Activated CD4-positive, alpha-beta T cell treated with anti-CD3 and anti-CD28 coated beads, Interleukin-2, amount 10 ng/mL, durations not matched to agents 24 days and 14 days (primary cell): ENCODE measurements around the gene HERPUD1. TPM values are rescaled to one million over a fixed set of nuclear protein-coding genes. Genes with fewer than 3 reads are reported as not detected.

ENCODE experiments used
- DNase-seq: peaks from one replicate; pipeline ENCODE4 v3.0.0; 2022
- H3K27ac Mint-ChIP-seq: one replicate; pipeline ENCODE4 v1.8.0; 2022; ENCODE audit warnings: mild to moderate bottlenecking, mixed read lengths
- H3K27me3 Mint-ChIP-seq: one replicate; pipeline ENCODE4 v1.8.0; 2022; ENCODE audit warnings: mixed read lengths
- H3K36me3 Mint-ChIP-seq: one replicate; pipeline ENCODE4 v1.8.0; 2022; ENCODE audit warnings: low read depth, mild to moderate bottlenecking, mixed read lengths
- H3K4me1 Mint-ChIP-seq: one replicate; pipeline ENCODE4 v1.8.0; 2021; ENCODE audit warnings: mixed read lengths
- H3K4me3 Mint-ChIP-seq: one replicate; pipeline ENCODE4 v1.8.0; 2022; ENCODE audit warnings: mild to moderate bottlenecking, moderate library complexity, mixed read lengths
- H3K9me3 Mint-ChIP-seq: one replicate; pipeline ENCODE4 v1.8.0; 2021; ENCODE audit warnings: mixed read lengths
- intact Hi-C: fragments of 100-400 bp; cut with micrococcal nuclease; formaldehyde crosslinking; loops from one replicate; pipeline ENCODE4 v1.15.1; 2023
- total RNA-seq: library from RNA; stranded (reverse); gene quantifications from 2 replicates; pipeline ENCODE4 v1.2.3, GENCODE V29; 2022

Gene HERPUD1
- total RNA-seq, 1 donor from 2014 or later, result 155 TPM

DNA sequence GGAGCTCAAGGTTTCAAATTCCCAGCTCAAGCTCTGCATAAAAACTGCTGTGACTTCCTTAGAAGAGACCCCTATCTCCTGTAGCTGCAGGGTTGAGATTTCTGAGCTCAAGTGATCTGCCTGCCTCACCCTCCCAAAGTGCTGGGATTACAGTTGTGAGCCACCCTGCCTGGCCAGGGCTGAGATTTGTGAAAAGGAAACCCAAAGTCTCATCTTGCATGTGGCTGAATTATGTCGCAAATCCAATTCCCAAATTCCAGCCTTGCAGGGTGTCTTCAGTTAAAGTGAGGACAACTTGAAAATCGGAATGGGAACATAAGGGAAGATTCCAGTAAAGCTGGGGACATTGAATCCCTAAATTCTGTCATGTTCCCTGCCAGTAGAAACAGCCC lies 15.7 kb downstream of the HERPUD1 start:
- DNase-seq, result no peak
- H3K4me3 Mint-ChIP-seq, result no peak overlapping the region
- peaks cover 32% of the 10 kb centered on the region for H3K36me3 Mint-ChIP-seq
- intact Hi-C loops, result no loop called here
- peaks cover 38% of the 10 kb centered on the region for H3K4me1 Mint-ChIP-seq
- H3K27me3 Mint-ChIP-seq, result no peaks in the 10 kb centered on the region
- H3K9me3 Mint-ChIP-seq, result no peaks in the 10 kb centered on the region
- H3K27ac Mint-ChIP-seq, result peak overlapping the region; percentile 67

DNA sequence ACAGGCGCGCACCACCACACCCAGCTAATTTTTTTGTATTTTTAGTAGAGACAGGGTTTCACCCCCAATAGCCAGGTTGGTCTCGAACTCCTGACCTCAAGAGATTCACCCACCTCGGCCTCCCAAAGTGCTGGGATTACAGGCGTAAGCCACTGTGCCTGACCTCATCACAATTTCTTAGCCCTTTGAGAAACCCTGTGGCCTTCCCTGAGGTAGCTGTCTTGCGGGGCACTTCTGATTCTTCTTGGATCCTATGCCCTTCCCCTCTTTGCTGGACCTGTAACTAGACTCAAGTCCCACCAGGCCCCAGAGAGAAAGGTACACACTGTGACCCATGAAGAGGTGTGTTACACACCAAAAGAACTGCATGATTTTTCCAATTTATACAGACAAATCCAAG lies 16.3 kb downstream of the HERPUD1 start:
- Mint-ChIP-seq H3K4me3 (no peak overlapping the region), H3K36me3 (peaks cover 25% of the 10 kb centered on the region), H3K4me1 (peaks cover 34% of the 10 kb centered on the region), H3K27ac (peak overlapping the region; percentile 27), H3K9me3 (no peaks in the 10 kb centered on the region), H3K27me3 (no peaks in the 10 kb centered on the region)
- peak; percentile 54 for DNase-seq
- intact Hi-C loops, result no loop called here

DNA sequence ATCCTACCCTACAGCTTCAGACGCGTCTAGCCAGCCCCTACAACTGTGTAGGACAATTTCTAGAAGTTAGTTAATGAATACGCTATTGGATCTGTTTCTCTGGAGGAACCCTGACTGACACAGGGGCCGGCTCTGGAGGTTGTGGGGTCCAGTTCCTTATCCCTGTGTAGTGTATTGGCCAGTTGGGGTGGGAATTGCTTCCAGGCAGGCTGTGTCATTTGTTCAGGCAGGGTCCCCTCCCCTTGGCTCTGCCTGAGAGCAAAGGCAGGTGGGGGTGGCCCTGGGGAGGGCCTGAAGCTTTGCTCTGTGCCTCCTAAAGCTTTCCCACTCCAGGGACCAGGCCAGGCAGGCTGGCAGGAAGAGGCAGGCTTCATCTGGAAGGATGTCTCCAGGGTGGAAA lies 18.1 kb downstream of the HERPUD1 start:
- Mint-ChIP-seq H3K4me3 (no peak overlapping the region), H3K27ac (peak overlapping the region; percentile 66), H3K27me3 (no peaks in the 10 kb centered on the region), H3K36me3 (peaks cover 7% of the 10 kb centered on the region), H3K9me3 (no peaks in the 10 kb centered on the region), H3K4me1 (peaks cover 20% of the 10 kb centered on the region)
- DNase-seq, result no peak
- intact Hi-C loops, result loop anchor here (2.0 kb wide), 1 partner anchor 17 kb away; the partner anchor contains the start of gene HERPUD1

DNA sequence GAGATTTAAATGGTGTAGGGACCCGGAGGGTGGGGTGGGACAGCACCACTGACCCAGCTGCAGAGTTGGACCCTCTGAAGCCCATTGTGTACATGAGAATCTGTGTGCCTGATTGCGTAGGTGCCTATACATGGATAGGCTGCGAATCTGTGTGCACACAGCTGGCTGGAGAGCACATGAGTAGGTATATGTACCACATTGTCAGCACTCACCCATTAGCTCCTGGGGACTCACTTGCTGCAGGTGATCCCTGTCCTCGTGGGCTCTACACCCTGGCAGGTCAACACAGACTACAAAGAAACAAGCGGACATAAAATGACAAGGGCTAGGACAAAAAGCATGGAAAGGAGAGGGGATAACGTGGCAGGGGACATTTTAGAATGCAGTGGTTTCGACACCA lies 18.5 kb downstream of the HERPUD1 start:
- Mint-ChIP-seq H3K4me1 (peaks cover 17% of the 10 kb centered on the region), H3K36me3 (peaks cover 6% of the 10 kb centered on the region), H3K27ac (peak overlapping the region; percentile 66), H3K9me3 (no peaks in the 10 kb centered on the region), H3K27me3 (no peaks in the 10 kb centered on the region), H3K4me3 (no peak overlapping the region)
- intact Hi-C loops, result loop anchor here (2.0 kb wide), 1 partner anchor 18 kb away; the partner anchor contains the start of gene HERPUD1
- peak; percentile 56 for DNase-seq

DNA sequence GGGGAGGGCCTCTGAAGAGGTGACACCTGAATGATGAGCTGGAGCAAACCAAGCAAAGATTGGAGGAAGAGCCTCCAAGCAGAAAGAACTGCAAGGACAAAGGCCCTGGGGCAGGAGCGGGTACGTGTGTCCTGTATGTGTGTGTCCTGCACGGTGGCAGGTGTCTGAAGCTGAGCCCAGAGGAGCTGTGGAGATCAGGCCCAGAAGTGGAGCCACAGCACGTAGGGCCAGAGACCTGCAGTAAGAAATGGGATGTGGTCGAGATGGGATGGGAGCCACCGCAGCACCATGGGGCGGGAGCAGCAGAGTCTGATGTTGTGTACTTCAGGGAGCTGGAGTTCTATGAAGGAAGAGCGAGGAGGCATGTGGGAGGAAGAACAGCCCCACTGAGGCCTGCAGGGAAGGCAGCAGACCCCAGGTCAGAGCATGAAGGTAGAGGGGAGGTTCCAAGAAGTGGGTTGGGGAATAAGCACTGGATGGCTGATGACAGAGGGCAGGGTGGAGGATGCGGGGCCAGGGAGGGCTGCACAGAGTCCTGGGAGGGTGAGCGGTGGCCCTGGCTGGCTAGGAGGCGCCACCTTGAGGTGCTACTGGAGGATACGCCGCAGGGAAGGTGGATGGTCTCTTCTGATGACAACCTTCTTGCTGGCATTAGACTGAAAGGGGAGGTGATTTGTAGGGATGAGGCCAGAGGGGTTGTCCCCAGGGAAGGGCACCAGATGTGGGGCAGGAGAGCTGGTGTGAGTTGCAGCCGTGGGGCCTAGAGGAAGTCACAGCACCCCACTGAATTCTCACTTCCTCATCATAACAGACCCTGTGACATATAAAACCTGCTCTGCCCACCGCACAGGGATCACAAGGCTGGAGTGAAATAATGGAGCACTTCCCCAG lies 19.2 kb downstream of the HERPUD1 start:
- Mint-ChIP-seq H3K27ac (peak overlapping the region; percentile 66), H3K4me3 (no peak overlapping the region), H3K27me3 (no peaks in the 10 kb centered on the region), H3K9me3 (no peaks in the 10 kb centered on the region), H3K36me3 (peaks cover 5% of the 10 kb centered on the region), H3K4me1 (peaks cover 17% of the 10 kb centered on the region)
- intact Hi-C loops, result loop anchor here (1.0 to 2.0 kb wide), 2 partner anchors 18 to 84 kb away; partner anchors contain the start of gene HERPUD1
- DNase-seq, result peak; percentile 87

DNA sequence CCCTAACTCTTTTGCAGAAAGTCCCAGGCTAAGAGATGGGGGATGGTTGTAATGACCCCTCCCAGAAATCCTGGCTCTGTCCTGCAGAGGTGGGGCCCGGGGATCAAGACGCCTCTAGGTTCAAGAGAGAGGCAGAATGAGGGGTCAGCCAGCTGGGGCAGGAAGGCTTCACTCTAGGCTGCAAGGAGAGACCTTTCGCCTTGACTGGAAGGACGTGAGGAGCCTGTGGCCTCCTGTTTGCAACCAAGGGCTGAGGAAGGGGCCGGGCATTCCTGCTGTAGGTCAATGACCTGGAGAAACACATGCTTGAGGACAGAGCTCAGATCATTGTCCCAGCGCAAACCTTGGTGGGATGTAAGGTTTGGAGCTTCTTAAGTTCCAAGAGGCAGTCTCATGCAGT lies 21.1 kb downstream of the HERPUD1 start:
- Mint-ChIP-seq H3K27ac (no peak overlapping the region), H3K4me3 (no peak overlapping the region), H3K36me3 (no peaks in the 10 kb centered on the region), H3K4me1 (peaks cover 17% of the 10 kb centered on the region), H3K27me3 (no peaks in the 10 kb centered on the region), H3K9me3 (no peaks in the 10 kb centered on the region)
- no peak for DNase-seq
- intact Hi-C loops, result no loop called here

DNA sequence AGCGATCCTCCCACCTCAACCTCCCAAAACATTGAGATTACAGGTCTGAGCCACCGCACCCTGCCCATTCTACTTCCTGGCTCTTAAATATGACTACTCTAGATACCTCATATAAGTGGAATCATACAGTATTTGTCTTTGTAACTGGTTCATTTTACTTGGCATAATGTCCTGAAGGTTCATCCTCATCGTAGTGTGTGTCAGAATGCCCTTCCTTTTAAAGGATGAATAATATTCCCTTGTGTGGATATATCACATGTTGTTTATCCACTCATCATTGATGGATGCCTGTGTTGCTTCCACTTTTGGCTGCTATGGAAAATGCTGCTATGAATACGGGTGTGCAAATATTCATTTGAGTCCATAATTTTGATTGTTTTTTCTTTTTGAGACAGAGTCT lies 24.1 kb downstream of the HERPUD1 start:
- Mint-ChIP-seq H3K36me3 (no peaks in the 10 kb centered on the region), H3K4me3 (no peak overlapping the region), H3K4me1 (peaks cover 5% of the 10 kb centered on the region), H3K27ac (no peak overlapping the region), H3K9me3 (no peaks in the 10 kb centered on the region), H3K27me3 (peaks cover 4% of the 10 kb centered on the region)
- intact Hi-C loops, result no loop called here
- DNase-seq, result no peak

DNA sequence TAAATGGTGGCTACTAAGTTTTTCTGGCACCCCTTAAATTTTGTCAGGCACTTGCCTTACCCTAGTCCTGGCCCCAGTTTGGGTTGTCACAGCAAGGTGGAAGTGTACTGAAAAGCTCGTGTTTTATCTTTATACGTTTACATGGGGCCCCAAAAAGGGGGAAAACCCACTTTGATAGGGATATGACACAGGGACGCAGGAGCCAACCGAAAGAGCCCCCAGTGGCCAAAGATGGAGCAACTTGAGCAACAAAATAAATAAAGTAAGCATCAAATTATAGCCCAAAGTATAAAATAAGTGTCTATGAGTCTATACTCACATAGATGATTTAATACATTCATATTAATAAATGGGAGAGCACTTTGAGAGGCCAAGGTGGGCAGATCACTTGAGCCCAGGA lies 24.8 kb downstream of the HERPUD1 start:
- no peak overlapping the region for H3K27ac Mint-ChIP-seq
- H3K4me3 Mint-ChIP-seq, result no peak overlapping the region
- intact Hi-C loops, result no loop called here
- H3K27me3 Mint-ChIP-seq, result peaks cover 4% of the 10 kb centered on the region
- DNase-seq, result no peak
- H3K36me3 Mint-ChIP-seq, result no peaks in the 10 kb centered on the region
- no peaks in the 10 kb centered on the region for H3K4me1 Mint-ChIP-seq
- H3K9me3 Mint-ChIP-seq, result no peaks in the 10 kb centered on the region

DNA sequence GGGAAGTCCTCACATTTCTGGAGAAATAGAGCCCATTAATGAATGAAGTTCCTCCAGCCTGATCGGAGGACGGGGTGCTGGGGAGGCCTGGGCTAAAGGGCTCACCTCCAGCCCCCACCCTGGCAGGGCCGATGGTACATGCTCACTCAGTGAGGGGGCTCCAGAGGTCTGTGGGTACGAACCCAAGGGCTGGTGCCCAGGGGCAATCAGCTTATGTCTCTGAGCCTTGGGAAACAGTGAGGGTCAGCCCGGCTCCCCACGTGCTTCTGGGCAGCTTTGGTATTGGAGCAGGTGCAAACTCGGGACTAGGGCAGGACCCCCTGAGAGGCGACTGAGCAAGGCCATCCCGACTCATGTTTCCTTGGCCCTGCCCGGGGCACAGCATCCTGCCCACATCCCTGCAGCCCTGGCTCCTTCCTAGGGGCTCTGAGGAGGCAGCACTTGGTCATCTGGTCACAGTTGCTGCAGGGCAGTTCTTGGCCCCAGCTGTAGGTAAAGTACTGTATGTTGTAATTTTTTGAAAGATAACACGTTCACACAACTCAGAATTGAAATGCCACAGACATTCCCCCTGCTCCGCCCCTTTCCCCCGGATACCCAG lies 28.8 kb downstream of the HERPUD1 start:
- Mint-ChIP-seq H3K27me3 (peaks cover 4% of the 10 kb centered on the region), H3K27ac (no peak overlapping the region), H3K4me3 (no peak overlapping the region), H3K36me3 (no peaks in the 10 kb centered on the region), H3K9me3 (no peaks in the 10 kb centered on the region), H3K4me1 (peaks cover 16% of the 10 kb centered on the region)
- no peak for DNase-seq
- intact Hi-C loops, result no loop called here

DNA sequence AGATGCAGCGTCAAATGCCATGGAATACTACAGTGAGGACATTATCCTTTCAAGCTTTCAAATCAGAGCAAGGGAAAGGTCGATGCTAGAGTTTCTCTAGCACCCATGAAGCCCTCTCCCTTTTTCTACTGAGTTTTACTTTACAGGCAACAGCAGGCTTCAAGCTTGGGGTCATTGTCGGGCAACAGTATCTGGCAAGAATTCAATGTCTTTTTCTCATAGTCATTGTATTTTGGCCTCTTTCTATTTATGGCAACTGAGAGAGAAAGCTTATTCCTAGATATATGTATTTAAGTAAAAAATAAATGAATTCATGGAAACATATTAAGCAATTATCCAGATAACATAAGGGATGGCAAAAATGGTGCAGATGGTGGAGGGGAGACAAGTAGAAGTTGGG lies 29.4 kb downstream of the HERPUD1 start:
- H3K36me3 Mint-ChIP-seq, result no peaks in the 10 kb centered on the region

DNA sequence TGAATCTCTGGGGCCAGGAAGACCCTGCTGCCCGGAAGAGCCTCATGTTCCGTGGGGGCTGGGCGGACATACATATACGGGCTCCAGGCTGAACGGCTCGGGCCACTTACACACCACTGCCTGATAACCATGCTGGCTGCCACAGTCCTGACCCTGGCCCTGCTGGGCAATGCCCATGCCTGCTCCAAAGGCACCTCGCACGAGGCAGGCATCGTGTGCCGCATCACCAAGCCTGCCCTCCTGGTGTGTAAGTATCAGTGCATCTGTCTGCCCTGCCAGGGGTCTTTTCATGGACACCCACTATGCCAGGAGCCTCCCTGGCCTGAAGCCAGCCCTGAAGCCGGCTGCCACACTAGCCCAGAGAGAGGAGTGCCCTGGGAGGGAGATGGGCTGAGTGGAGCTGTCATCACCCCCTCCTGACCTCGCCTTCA lies 29.9 kb downstream of the HERPUD1 start, which contains the start of gene CETP:
CETP (plus strand) TSS at position 100 of the 431 bp plus-strand sequence; CDS start at position 130, 30 bp downstream.
- intact Hi-C loops, result no loop called here
- no peak within 1 kb of the TSS for H3K27ac Mint-ChIP-seq

More for the DNA sequence above, 29.4 kb downstream of the HERPUD1 start:
- Mint-ChIP-seq H3K9me3 (no peaks in the 10 kb centered on the region), H3K27me3 (peaks cover 4% of the 10 kb centered on the region), H3K4me3 (no peak overlapping the region), H3K4me1 (peaks cover 19% of the 10 kb centered on the region), H3K27ac (no peak overlapping the region)
- no peak for DNase-seq
- intact Hi-C loops, result no loop called here

DNA sequence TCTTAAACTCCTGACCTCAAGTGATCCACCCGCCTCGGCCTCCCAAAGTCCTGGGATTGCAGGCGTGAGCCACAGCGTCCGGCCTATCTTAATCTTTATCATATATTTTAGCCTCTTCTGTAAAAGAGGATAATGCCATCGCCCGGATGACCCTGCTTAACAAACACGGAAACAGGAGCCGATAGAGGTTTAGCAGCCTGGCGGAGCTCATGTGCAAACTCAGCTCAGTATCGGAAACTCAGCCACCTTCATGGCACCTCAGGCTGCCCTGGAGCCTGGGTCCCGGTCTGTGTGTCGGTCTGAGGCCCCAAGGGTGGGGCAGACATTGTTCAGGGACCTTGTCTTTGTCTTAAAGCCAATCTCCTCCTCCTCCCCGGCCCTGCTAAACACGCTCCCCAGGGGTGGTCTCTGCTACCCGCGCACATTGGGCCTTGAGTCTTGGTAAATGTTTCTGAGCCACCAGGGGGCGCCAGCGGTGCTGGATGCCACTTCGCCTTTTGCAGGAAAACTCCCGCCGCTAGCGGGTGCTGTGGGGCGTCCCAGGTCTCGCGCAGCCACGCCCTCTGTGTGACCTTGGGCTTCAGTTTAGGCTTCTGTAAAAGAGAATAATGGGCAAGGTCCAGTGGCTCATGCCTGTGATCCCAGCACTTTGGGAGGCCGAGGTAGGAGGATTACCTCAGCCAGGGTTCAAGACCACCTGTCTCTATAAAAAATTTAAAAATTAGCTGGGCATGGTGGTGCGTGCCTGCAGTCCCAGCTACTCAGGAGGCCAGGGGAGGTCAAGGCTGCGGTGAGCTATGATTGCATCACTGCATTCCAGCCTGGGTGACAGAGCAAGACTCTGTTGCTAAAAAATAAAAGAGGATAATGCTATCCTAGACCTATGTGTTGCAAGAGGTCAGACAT lies 32.6 kb downstream of the HERPUD1 start:
- no peak overlapping the region for H3K4me3 Mint-ChIP-seq
- DNase-seq, result peak; percentile 99
- intact Hi-C loops, result loop anchor here (1.0 to 2.0 kb wide), 4 partner anchors 25 to 204 kb away; partner anchors contain the start of gene NLRC5
- H3K9me3 Mint-ChIP-seq, result no peaks in the 10 kb centered on the region
- H3K27ac Mint-ChIP-seq, result peak overlapping the region; percentile 14
- peaks cover 19% of the 10 kb centered on the region for H3K4me1 Mint-ChIP-seq
- H3K27me3 Mint-ChIP-seq, result peaks cover 1% of the 10 kb centered on the region
- no peaks in the 10 kb centered on the region for H3K36me3 Mint-ChIP-seq

More for the DNA sequence above, 29.9 kb downstream of the HERPUD1 start, which contains the start of gene CETP:
- no peaks in the 10 kb centered on the region for H3K36me3 Mint-ChIP-seq
- H3K4me3 Mint-ChIP-seq, result no peak within 1 kb of the TSS
- no peak for DNase-seq
- H3K4me1 Mint-ChIP-seq, result peaks cover 19% of the 10 kb centered on the region
- peaks cover 4% of the 10 kb centered on the region for H3K27me3 Mint-ChIP-seq
- no peaks in the 10 kb centered on the region for H3K9me3 Mint-ChIP-seq
